ENCODE measurements around the gene SEMA5B. TPM values are rescaled to one million over a fixed set of nuclear protein-coding genes. Genes with fewer than 3 reads are reported as not detected.

Gene SEMA5B
- total RNA-seq, 1 donor from 2014 or later: not detected

GRCh38 chr3:123058505-123058904, 30.9 kb upstream of the SEMA5B start:
- DNase-seq: no peak

GRCh38 chr3:123055352-123055751, 27.8 kb upstream of the SEMA5B start:
- no peak for DNase-seq

- DNase-seq: no peak
Observed at GRCh38 chr3:123054931-123055330, 27.4 kb upstream of the SEMA5B start.

- DNase-seq: no peak
Observed at GRCh38 chr3:123054109-123054778, 26.7 kb upstream of the SEMA5B start.

- DNase-seq: no peak
Observed at GRCh38 chr3:123053107-123053506, 25.5 kb upstream of the SEMA5B start.

- DNase-seq: no peak
Observed at GRCh38 chr3:123050666-123051065, 23.1 kb upstream of the SEMA5B start.

- peak; percentile 28 for DNase-seq
Observed at GRCh38 chr3:123048480-123049237, 21.1 kb upstream of the SEMA5B start.

GRCh38 chr3:123047062-123047319, 19.4 kb upstream of the SEMA5B start:
- DNase-seq: no peak

- DNase-seq: peak; percentile 8
Observed at GRCh38 chr3:123046262-123047061, 18.9 kb upstream of the SEMA5B start.

- peak; percentile 32 for DNase-seq
Observed at GRCh38 chr3:123044981-123045763, 17.6 kb upstream of the SEMA5B start.

GRCh38 chr3:123042413-123042812, 14.8 kb upstream of the SEMA5B start:
- no peak for DNase-seq

GRCh38 chr3:123039178-123039577, 11.6 kb upstream of the SEMA5B start:
- DNase-seq: peak; percentile 8

GRCh38 chr3:123038751-123039150, 11.2 kb upstream of the SEMA5B start:
- DNase-seq: no peak

GRCh38 chr3:123037015-123037375, 9.4 kb upstream of the SEMA5B start:
- no peak for DNase-seq

GRCh38 chr3:123036352-123037014, 8.9 kb upstream of the SEMA5B start:
- DNase-seq: no peak

GRCh38 chr3:123034996-123035395, 7.4 kb upstream of the SEMA5B start:
- DNase-seq: no peak

GRCh38 chr3:123034120-123034519, 6.6 kb upstream of the SEMA5B start:
- no peak for DNase-seq

GRCh38 chr3:123032057-123032456, 4.5 kb upstream of the SEMA5B start:
- no peak for DNase-seq

- DNase-seq: no peak
Observed at GRCh38 chr3:123031051-123031450, 3.5 kb upstream of the SEMA5B start.

- peak; percentile 67 for DNase-seq
Observed at GRCh38 chr3:123028233-123028828, 768 bp upstream of the SEMA5B start.

- DNase-seq: peak; percentile 17
Observed at GRCh38 chr3:123026565-123027291, 835 bp downstream of the SEMA5B start.
